ENCODE results near the gene FGD3. TPM values are rescaled to one million over a fixed set of nuclear protein-coding genes. Genes with fewer than 3 reads are reported as not detected.

The FGD3 gene
- total RNA-seq, 2 experiments from 2014 or later = 91.0 to 95.7 TPM

GRCh38 chr9:93049491-93049890 is 102.2 kb downstream of the FGD3 start:
- POLR2A ChIA-PET = interaction anchor here (1.0 to 3.7 kb wide), 4 partner anchors 8 to 21 kb away, joined by 3 to 12 read pairs (median 8); no protein-coding TSS in a partner anchor
- H3K27me3 ChIP-seq (ENCODE audit: control insufficient read depth in 1 of 2, insufficient read depth in 2 of 2, low read length in 2 of 2) = no peaks in the 10 kb centered on the region
- H3K9me3 Mint-ChIP-seq = no peaks in the 10 kb centered on the region
- H3K27ac Mint-ChIP-seq = no peak overlapping the region
- CTCF ChIA-PET = no interaction called here
- intact Hi-C loops (cut with DNase I, micrococcal nuclease) = no loop called here
- no peak overlapping the region for H3K4me3 ChIP-seq (ENCODE audit: low read length)
- no peaks in the 10 kb centered on the region for H3K27me3 Mint-ChIP-seq
- no peaks in the 10 kb centered on the region for H3K36me3 ChIP-seq (ENCODE audit: insufficient read depth, low read length)
- DNase-seq = no peak
- H3K36me3 Mint-ChIP-seq (ENCODE audit: low read depth) = no peaks in the 10 kb centered on the region
- no peak overlapping the region for H3K27ac ChIP-seq (ENCODE audit: low read depth in 1 of 2, low read length in 2 of 2)
- TF ChIP-seq, protein P1, sequence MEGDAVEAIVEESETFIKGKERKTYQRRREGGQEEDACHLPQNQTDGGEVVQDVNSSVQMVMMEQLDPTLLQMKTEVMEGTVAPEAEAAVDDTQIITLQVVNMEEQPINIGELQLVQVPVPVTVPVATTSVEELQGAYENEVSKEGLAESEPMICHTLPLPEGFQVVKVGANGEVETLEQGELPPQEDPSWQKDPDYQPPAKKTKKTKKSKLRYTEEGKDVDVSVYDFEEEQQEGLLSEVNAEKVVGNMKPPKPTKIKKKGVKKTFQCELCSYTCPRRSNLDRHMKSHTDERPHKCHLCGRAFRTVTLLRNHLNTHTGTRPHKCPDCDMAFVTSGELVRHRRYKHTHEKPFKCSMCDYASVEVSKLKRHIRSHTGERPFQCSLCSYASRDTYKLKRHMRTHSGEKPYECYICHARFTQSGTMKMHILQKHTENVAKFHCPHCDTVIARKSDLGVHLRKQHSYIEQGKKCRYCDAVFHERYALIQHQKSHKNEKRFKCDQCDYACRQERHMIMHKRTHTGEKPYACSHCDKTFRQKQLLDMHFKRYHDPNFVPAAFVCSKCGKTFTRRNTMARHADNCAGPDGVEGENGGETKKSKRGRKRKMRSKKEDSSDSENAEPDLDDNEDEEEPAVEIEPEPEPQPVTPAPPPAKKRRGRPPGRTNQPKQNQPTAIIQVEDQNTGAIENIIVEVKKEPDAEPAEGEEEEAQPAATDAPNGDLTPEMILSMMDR (IDR thresholded peaks at IDR 0.05) = no peak
- peaks cover 26% of the 10 kb centered on the region for H3K4me1 Mint-ChIP-seq (ENCODE audit: low read depth)
- no peak overlapping the region for H3K4me3 Mint-ChIP-seq
- peaks cover 25% of the 10 kb centered on the region for H3K4me1 ChIP-seq (ENCODE audit: insufficient read depth, low read length)
- H3K9me3 ChIP-seq (ENCODE audit: control insufficient read depth in 1 of 2, insufficient read depth in 1 of 2, low read length in 2 of 2) = no peaks in the 10 kb centered on the region
- ATAC-seq (ENCODE audit: poor library complexity) = no peak

DNA sequence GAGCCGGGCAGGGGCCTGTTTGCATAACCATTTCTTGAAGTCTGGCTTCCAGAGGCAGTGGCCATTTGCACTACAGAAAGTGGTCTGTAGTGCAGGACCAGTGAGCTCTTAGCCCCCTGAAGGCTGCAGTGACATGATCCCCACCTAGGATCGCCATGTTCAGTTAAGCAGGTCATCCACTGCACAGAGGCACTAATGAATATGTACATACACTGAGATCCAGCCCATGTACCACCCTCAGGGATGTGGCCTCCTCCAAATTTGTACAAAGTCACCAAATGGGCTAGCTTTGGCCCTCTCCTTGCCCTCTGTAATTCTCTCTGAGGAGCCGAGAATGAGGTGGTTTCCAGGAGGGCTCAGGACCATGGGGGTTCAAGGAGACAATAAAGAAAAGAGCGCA is 102.9 kb downstream of the FGD3 start:
- Mint-ChIP-seq H3K4me3 (no peak overlapping the region), H3K27me3 (no peaks in the 10 kb centered on the region), H3K9me3 (no peaks in the 10 kb centered on the region), H3K27ac (no peak overlapping the region), H3K4me1 (ENCODE audit: low read depth) (peaks cover 25% of the 10 kb centered on the region), H3K36me3 (ENCODE audit: low read depth) (no peaks in the 10 kb centered on the region)
- no peaks in the 10 kb centered on the region for H3K27me3 ChIP-seq (ENCODE audit: control insufficient read depth in 1 of 2, insufficient read depth in 2 of 2, low read length in 2 of 2)
- H3K36me3 ChIP-seq (ENCODE audit: insufficient read depth, low read length) = no peaks in the 10 kb centered on the region
- ChIA-PET CTCF (no interaction called here), POLR2A (interaction anchor here (1.1 to 3.7 kb wide), 5 partner anchors 9 to 22 kb away, joined by 3 to 19 read pairs (median 11); no protein-coding TSS in a partner anchor)
- H3K4me1 ChIP-seq (ENCODE audit: insufficient read depth, low read length) = peaks cover 31% of the 10 kb centered on the region
- intact Hi-C loops (cut with DNase I, micrococcal nuclease) = no loop called here
- H3K9me3 ChIP-seq (ENCODE audit: control insufficient read depth in 1 of 2, insufficient read depth in 1 of 2, low read length in 2 of 2) = no peaks in the 10 kb centered on the region
- TF ChIP-seq, protein P1 (IDR thresholded peaks at IDR 0.05) = no peak
- no peak for DNase-seq
- no peak for ATAC-seq (ENCODE audit: poor library complexity)
- no peak overlapping the region for H3K27ac ChIP-seq (ENCODE audit: low read depth in 1 of 2, low read length in 2 of 2)
- no peak overlapping the region for H3K4me3 ChIP-seq (ENCODE audit: low read length)

- Mint-ChIP-seq H3K4me3 (no peak overlapping the region), H3K36me3 (ENCODE audit: low read depth) (no peaks in the 10 kb centered on the region), H3K9me3 (no peaks in the 10 kb centered on the region), H3K27me3 (no peaks in the 10 kb centered on the region), H3K4me1 (ENCODE audit: low read depth) (peaks cover 32% of the 10 kb centered on the region), H3K27ac (no peak overlapping the region)
- Histone ChIP-seq H3K27me3 (ENCODE audit: control insufficient read depth in 1 of 2, insufficient read depth in 2 of 2, low read length in 2 of 2) (no peaks in the 10 kb centered on the region), H3K4me1 (ENCODE audit: insufficient read depth, low read length) (peaks cover 38% of the 10 kb centered on the region), H3K4me3 (ENCODE audit: low read length) (no peak overlapping the region), H3K27ac (ENCODE audit: low read depth in 1 of 2, low read length in 2 of 2) (no peak overlapping the region), H3K36me3 (ENCODE audit: insufficient read depth, low read length) (no peaks in the 10 kb centered on the region), H3K9me3 (ENCODE audit: control insufficient read depth in 1 of 2, insufficient read depth in 1 of 2, low read length in 2 of 2) (no peaks in the 10 kb centered on the region)
- ATAC-seq (ENCODE audit: poor library complexity) (no peak), DNase-seq (no peak)
- CTCF ChIA-PET = no interaction called here
- intact Hi-C loops (cut with DNase I, micrococcal nuclease) = no loop called here
- POLR2A ChIA-PET = interaction anchor here (0.6 to 3.7 kb wide), 6 partner anchors 8 to 62 kb away, joined by 3 to 19 read pairs (median 12); no protein-coding TSS in a partner anchor
- TF ChIP-seq, protein P1 (IDR thresholded peaks at IDR 0.05) = no peak
Measured at GRCh38 chr9:93051680-93052089, 104.4 kb downstream of the FGD3 start.
